K562 (cell line): ENCODE data around the gene RAB31. TPM values are rescaled to one million over a fixed set of nuclear protein-coding genes. Genes with fewer than 3 reads are reported as not detected.

Experiments
- ATAC-seq: fragments of 200-7000 bp; cut with Tn5 transposase; 3 replicates; pipeline ENCODE4 v1.9.1; 2020; ENCODE audit warnings: moderate library complexity
- BruUV-seq: library from RNA; stranded (reverse); fragments of 400-500 nt; replicated peaks from 2 replicates; lab custom pipeline; 2021; lab: Mats Ljungman, UMichigan
- CTCF ChIA-PET: fragments of 300-600 bp; formaldehyde crosslinking; extraction: SDS; loops from one replicate; lab custom pipeline; 2021; ENCODE audit warnings: low intra/inter-chr PET ratio; lab: Yijun Ruan, JAX
- POLR2A ChIA-PET: fragments of 300-600, 350-650 bp; sonication (Branson Sonifier 250); formaldehyde crosslinking; extraction: SDS; loops from one replicate; lab custom pipeline; 2021; ENCODE audit warnings: antibody characterized with exemption, inconsistent platforms; lab: Yijun Ruan, JAX
- DNase-seq, 4 experiments: peaks; one replicate each; pipeline versions ENCODE4 v3.0.0 to v3.0.0-alpha.2; 2011 to 2018; ENCODE audit warnings: low spot score in 3 of 4, mixed read lengths in 3 of 4; ENCODE audit errors: extremely low read depth in 1 of 4
- FAIRE-seq: peaks from 2 replicates; lab custom pipeline; 2011; peaks lifted over from hg19 to GRCh38; lab: Jason Lieb, UNC
- H2AFZ ChIP-seq: 2 replicates; pipeline ENCODE4 v1.6.0; 2011; ENCODE audit warnings: low read depth, low read length, control low read depth, inconsistent platforms
- H3K27ac ChIP-seq: fragments of 200-600 bp; 3 replicates; pipeline ENCODE4 v1.8.0; 2011; ENCODE audit warnings: low read depth, mild to moderate bottlenecking, control low read depth, inconsistent platforms, low read length, moderate library complexity, mixed read lengths; ENCODE audit errors: extremely low read depth
- H3K27me3 ChIP-seq, 2 experiments: fragments of 300-600 bp in 1 of 2; 2 replicates in 1 of 2; 3 replicates in 1 of 2; pipeline versions ENCODE4 v1.6.0 to v1.8.0; 2011; ENCODE audit warnings: inconsistent platforms in 2 of 2, low read length in 2 of 2, mild to moderate bottlenecking in 1 of 2, mixed read lengths in 1 of 2, moderate library complexity in 1 of 2; ENCODE audit not compliant: control insufficient read depth in 2 of 2, insufficient read depth in 2 of 2
- H3K36me3 ChIP-seq: fragments of 300-600 bp; 3 replicates; pipeline ENCODE4 v1.8.0; 2011; ENCODE audit warnings: mild to moderate bottlenecking, low read length, inconsistent platforms; ENCODE audit not compliant: control insufficient read depth, insufficient read depth
- H3K4me1 ChIP-seq, 2 experiments: fragments of 200-600 bp in 1 of 2; replicated peaks in 1 of 2; 2 replicates in 1 of 2; 3 replicates in 1 of 2; pipeline versions ENCODE4 v1.5.1 to v1.8.0; 2011; ENCODE audit warnings: inconsistent platforms in 2 of 2, low read length in 2 of 2, mild to moderate bottlenecking in 1 of 2, mixed read lengths in 1 of 2, moderate library complexity in 1 of 2; ENCODE audit not compliant: control insufficient read depth in 2 of 2, insufficient read depth in 2 of 2
- H3K4me2 ChIP-seq: 2 replicates; pipeline ENCODE4 v1.6.1; 2011; ENCODE audit warnings: low read length, control low read depth, inconsistent platforms, mixed read lengths; ENCODE audit not compliant: insufficient read depth
- H3K4me3 ChIP-seq: fragments of 200-600 bp; sonication (generic), shearing (Covaris generic); 2 replicates; pipeline ENCODE4 v1.5.1; 2016; ENCODE audit warnings: control low read depth, inconsistent platforms
- H3K79me2 ChIP-seq: fragments of 200-600 bp; 3 replicates; pipeline ENCODE4 v1.8.0; 2011; ENCODE audit warnings: low read length, inconsistent platforms; ENCODE audit not compliant: control insufficient read depth, insufficient read depth
- H3K9ac ChIP-seq, 2 experiments: 2 replicates each; pipeline versions ENCODE4 v1.6.0 to v1.6.1; 2011; ENCODE audit warnings: low read depth in 2 of 2, low read length in 2 of 2, control low read depth in 1 of 2, inconsistent platforms in 1 of 2, mild to moderate bottlenecking in 1 of 2, mixed read lengths in 1 of 2; ENCODE audit not compliant: insufficient read depth in 1 of 2
- H3K9me1 ChIP-seq: one replicate; pipeline ENCODE4 v1.6.0; 2011; ENCODE audit warnings: inconsistent platforms, mild to moderate bottlenecking, low read length, moderate library complexity; ENCODE audit not compliant: control insufficient read depth, insufficient read depth
- H3K9me3 ChIP-seq: replicated peaks from 2 replicates; pipeline ENCODE4 v1.5.1; 2011; ENCODE audit warnings: low read depth, low read length, inconsistent platforms; ENCODE audit not compliant: control insufficient read depth, insufficient read depth
- H4K20me1 ChIP-seq: replicated peaks from 2 replicates; pipeline ENCODE4 v1.6.1; 2011; ENCODE audit warnings: low read length, inconsistent platforms, mixed read lengths; ENCODE audit not compliant: control insufficient read depth, insufficient read depth
- AFF1 ChIP-seq, 2 experiments: fragments of 450-650 bp; IDR thresholded peaks; 2 replicates each; pipeline ENCODE4 v1.6.1; 2018; ENCODE audit warnings: mild to moderate bottlenecking in 2 of 2, low read depth in 1 of 2; ENCODE audit not compliant: partially characterized antibody in 2 of 2
- CBX3 ChIP-seq, 2 experiments: IDR thresholded peaks; 1 replicate in 1 of 2; 2 replicates in 1 of 2; pipeline ENCODE4 v1.6.1; 2012; ENCODE audit warnings: inconsistent platforms in 2 of 2, low read length in 2 of 2, borderline replicate concordance in 1 of 2, control low read depth in 1 of 2
- CHD2 ChIP-seq: IDR thresholded peaks from 2 replicates; pipeline ENCODE4 v1.6.1; 2011; ENCODE audit warnings: low read depth, low read length
- HMG20A ChIP-seq: fragments of 450-650 bp; formaldehyde crosslinking; conservative IDR thresholded peaks from 2 replicates; pipeline ENCODE4 v1.4.0; 2020; ENCODE audit warnings: mild to moderate bottlenecking, mixed read lengths
- MAFK ChIP-seq: IDR thresholded peaks from 2 replicates; pipeline ENCODE4 v1.6.1; 2011; ENCODE audit warnings: low read length, improper control_type of control experiment
- NR2C1 ChIP-seq, 2 experiments: fragments of 450-650 bp; IDR thresholded peaks; 2 replicates each; pipeline ENCODE4 v1.6.1; 2017; ENCODE audit warnings: mild to moderate bottlenecking in 2 of 2, antibody characterized with exemption in 1 of 2, inconsistent platforms in 1 of 2, missing compliant biosample characterization in 1 of 2, missing genetic modification characterization in 1 of 2
- RBM15 ChIP-seq: fragments of 200-400 bp; formaldehyde crosslinking; IDR thresholded peaks from 2 replicates; pipeline ENCODE4 v1.6.1; 2018; ENCODE audit warnings: mild to moderate bottlenecking, low read length, moderate library complexity; ENCODE audit not compliant: insufficient read depth
- RREB1 ChIP-seq: fragments of 250-450 bp; sonication (Bioruptor Pico); IDR thresholded peaks from 2 replicates; pipeline ENCODE4 v1.4.0; 2020
- SAFB2 ChIP-seq: fragments of 200-400 bp; formaldehyde crosslinking; IDR thresholded peaks from 2 replicates; pipeline ENCODE4 v1.6.1; 2018; ENCODE audit warnings: borderline replicate concordance, low read length, low read depth, moderate library complexity; ENCODE audit not compliant: severe bottlenecking
- SOX6 ChIP-seq: fragments of 450-650 bp; IDR thresholded peaks from 2 replicates; pipeline ENCODE4 v1.6.1; 2014; ENCODE audit warnings: mild to moderate bottlenecking
- USF2 ChIP-seq: sonication (generic); formaldehyde crosslinking; IDR thresholded peaks from 2 replicates; pipeline ENCODE4 v1.5.0; 2020; ENCODE audit warnings: missing genetic modification reagents
- ZNF785 ChIP-seq: fragments of 250-450 bp; sonication (Bioruptor Pico); IDR thresholded peaks from 2 replicates; pipeline ENCODE4 v1.4.0; 2020; ENCODE audit warnings: mild to moderate bottlenecking
- WGBS: fragments of 100-300 bp; shearing (Covaris generic); methylation state at CpG from one replicate; pipeline ENCODE4 v1.1.6; 2016; ENCODE audit warnings: low coverage, mixed read lengths; ENCODE audit not compliant: insufficient coverage; ENCODE audit errors: missing lambda C conversion rate; 5-methylcytosine and 5-hydroxymethylcytosine counted together
- in situ Hi-C: fragments of 300-500 bp; cut with MboI; formaldehyde crosslinking; loops from 4 replicates; pipeline ENCODE4 v1.15.0; 2018; ENCODE audit warnings: inconsistent platforms, mixed read lengths
- intact Hi-C: fragments of 100-400 bp; cut with micrococcal nuclease; formaldehyde crosslinking; loops from 2 replicates; pipeline ENCODE4 v1.14.2; 2022
- polyA plus RNA-seq, 8 experiments: library from polyadenylated mRNA; depleted of rRNA in 4 of 8; stranded (reverse) in 5 of 8; unstranded in 3 of 8; fragments of >200 nt; fragmentation: Nextera tagmentation in 2 of 8; fragmentation: Illumina TruSeq in 1 of 8; extraction: Ambion mirVana in 2 of 8; extraction: Trizol in 1 of 8; gene quantifications; 2 replicates each; pipeline versions ENCODE4 v1.2.1 to v1.2.3, GENCODE V29; 2011 to 2014; ENCODE audit warnings: inconsistent platforms in 1 of 8, missing spikeins in 1 of 8
- total RNA-seq, 7 experiments: library from RNA; depleted of rRNA in 6 of 7; stranded (reverse); fragments of >200 nt in 6 of 7; fragmentation: Illumina TruSeq in 2 of 7; extraction: Trizol in 2 of 7; gene quantifications; 2 replicates each; pipeline versions ENCODE4 v1.2.1 to v1.2.3, GENCODE V29; 2011 to 2021; ENCODE audit warnings: low replicate concordance in 1 of 7

The RAB31 gene
- total and polyA plus RNA-seq, 9 of the 15 experiments (the other 6 are each of a cell fraction or from before 2014, with no cell fraction given) = 20.7 to 70.4 (median 41.3) TPM

GRCh38 chr18:9890957-9891356 lies 182.9 kb downstream of the RAB31 start:
- H3K36me3 ChIP-seq = no peaks in the 10 kb centered on the region; the same call in 2 of the 3 replicates
- no peaks in the 10 kb centered on the region for H4K20me1 ChIP-seq
- intact Hi-C loops (no loop called here), in situ Hi-C loops (no loop called here)
- FAIRE-seq (no peak), ATAC-seq (no peak), DNase-seq (peak in 1 of 4 experiments; percentile 57)
- 30% methylated on average over 1 of the region's 1 CpG for WGBS
- H3K27ac ChIP-seq = no peak overlapping the region
- no peaks in the 10 kb centered on the region for H3K9me1 ChIP-seq
- H2AFZ ChIP-seq = no peak overlapping the region
- ChIA-PET POLR2A (interaction anchor here (0.6 to 1.9 kb wide), 3 partner anchors 8 to 38 kb away, joined by 3 to 6 read pairs (median 5); partner anchors contain the start of gene VAPA), CTCF (no interaction called here)
- BruUV-seq = no TSS peak
- H3K27me3 ChIP-seq = no peaks in the 10 kb centered on the region
- no peak overlapping the region for H3K9ac ChIP-seq
- H3K9me3 ChIP-seq = no peaks in the 10 kb centered on the region
- H3K4me2 ChIP-seq = no peak overlapping the region
- 0 out of 3 replicates have a peak, but pooled peaks cover 2% of the 10 kb centered on the region for H3K79me2 ChIP-seq
- peaks cover 10 to 36% of the 10 kb centered on the region in 2 experiments for H3K4me1 ChIP-seq
- no peak overlapping the region for H3K4me3 ChIP-seq
- TF ChIP-seq CBX3 (IDR thresholded peaks at IDR 0.05; ENCODE audit: borderline replicate concordance in 1 of 2, low read length in 2 of 2) (no peak), SOX6 (no peak), AFF1 (IDR thresholded peaks at IDR 0.05; ENCODE audit: low read depth in 1 of 2, partially characterized antibody in 2 of 2) (no peak), RBM15 (no peak), MAFK (no peak), CHD2 (no peak), ZNF785 (CRISPR knock-in tag) (no peak), HMG20A (no peak), RREB1 (CRISPR knock-in tag) (no peak), USF2 (CRISPR knock-in tag) (no peak), NR2C1 (IDR thresholded peaks at IDR 0.05) (no peak), NR2C1 (tag; IDR thresholded peaks at IDR 0.05) (no peak), SAFB2 (no peak)
